Spinal cord (tissue), 10 donors: Measurements from ENCODE around the gene DDX39A. TPM values are rescaled to one million over a fixed set of nuclear protein-coding genes. Genes with fewer than 3 reads are reported as not detected.
"Not testable (repeated sequence)": the region's sequence is repeated elsewhere in the genome, so short reads cannot be mapped to it uniquely, and the experiment has no call there.

Experiments
- DNase-seq, 6 donors: peaks; one replicate each; pipeline versions ENCODE4 v3.0.0 to v3.0.0-alpha.2; 2013 to 2015; ENCODE audit warnings: low spot score in 6 of 6, low read depth in 4 of 6
- H3K27ac ChIP-seq: one replicate; pipeline ENCODE4 v1.5.1; 2013; ENCODE audit warnings: low read depth, low read length, control low read depth
- H3K27me3 ChIP-seq: one replicate; pipeline ENCODE4 v1.6.1; 2013; ENCODE audit warnings: low read length; ENCODE audit not compliant: control insufficient read depth, insufficient read depth
- H3K36me3 ChIP-seq: one replicate; pipeline ENCODE4 v1.6.1; 2013; ENCODE audit warnings: low read length; ENCODE audit not compliant: control insufficient read depth, insufficient read depth
- H3K4me1 ChIP-seq: one replicate; pipeline ENCODE4 v1.6.1; 2013; ENCODE audit warnings: low read length; ENCODE audit not compliant: control insufficient read depth, insufficient read depth
- H3K4me3 ChIP-seq: one replicate; pipeline ENCODE4 v1.5.1; 2013; ENCODE audit warnings: low read depth, low read length, control low read depth
- H3K9me3 ChIP-seq: one replicate; pipeline ENCODE4 v1.6.1; 2013; ENCODE audit warnings: low read length; ENCODE audit not compliant: control insufficient read depth, insufficient read depth
- WGBS: methylation state at CpG from one replicate; pipeline ENCODE4 v1.1.5; 2013; ENCODE audit warnings: missing lambda C conversion rate; ENCODE audit not compliant: insufficient coverage; 5-methylcytosine and 5-hydroxymethylcytosine counted together
- polyA plus RNA-seq, 2 donors: library from polyadenylated mRNA; unstranded; fragments of 120-200 nt; gene quantifications; one replicate each; pipeline ENCODE4 v1.2.1, GENCODE V29; 2013; ENCODE audit not compliant: insufficient read length in 2 of 2
- total RNA-seq, 2 donors: library from RNA; depleted of rRNA in 1 of 2; stranded (reverse); fragments of 120-200 nt in 1 of 2; fragments of >200 nt in 1 of 2; gene quantifications; one replicate each; pipeline versions ENCODE4 v1.2.3 to v1.2.4, GENCODE V29; 2013 to 2014
- donor health status: healthy.

Gene DDX39A
- total and polyA plus RNA-seq, 4 donors = 26.3 to 65.0 (median 56.4) TPM

GRCh38 chr19:14375582-14376291, 43.4 kb downstream of the DDX39A start:
- no peak overlapping the region for H3K4me3 ChIP-seq
- H3K27ac ChIP-seq = peak overlapping the region; percentile 52
- H3K9me3 ChIP-seq = no peaks in the 10 kb centered on the region
- WGBS = 48% methylated on average over 16 of the region's 17 CpGs
- peaks cover 16% of the 10 kb centered on the region for H3K4me1 ChIP-seq
- no peaks in the 10 kb centered on the region for H3K27me3 ChIP-seq
- peak in 1 of 6 donors; percentile 47 for DNase-seq
- H3K36me3 ChIP-seq = no peaks in the 10 kb centered on the region

GRCh38 chr19:14375055-14375581, 44.0 kb downstream of the DDX39A start:
- Histone ChIP-seq H3K36me3 (no peaks in the 10 kb centered on the region), H3K27ac (peak overlapping the region; percentile 52), H3K27me3 (no peaks in the 10 kb centered on the region), H3K9me3 (no peaks in the 10 kb centered on the region), H3K4me1 (peaks cover 15% of the 10 kb centered on the region), H3K4me3 (no peak overlapping the region)
- DNase-seq = no peak
- WGBS = 64% methylated on average over 6 of the region's 12 CpGs

- WGBS = 76% methylated on average over 6 of the region's 9 CpGs
- not testable (repeated sequence) for DNase-seq, H3K9me3 ChIP-seq, H3K36me3 ChIP-seq, H3K27me3 ChIP-seq, H3K27ac ChIP-seq, H3K4me3 ChIP-seq
- H3K4me1 ChIP-seq = peaks cover 20% of the 10 kb centered on the region
These were observed 44.8 kb downstream of the DDX39A start for GRCh38 chr19:14374313-14374712.

- not testable (repeated sequence) for H3K9me3 ChIP-seq, H3K27me3 ChIP-seq, H3K36me3 ChIP-seq, H3K4me3 ChIP-seq, H3K27ac ChIP-seq, DNase-seq
- WGBS = 76% methylated on average over 4 of the region's 8 CpGs
- peaks cover 17% of the 10 kb centered on the region for H3K4me1 ChIP-seq
These were observed 46.6 kb downstream of the DDX39A start for GRCh38 chr19:14372384-14373077.

GRCh38 chr19:14371301-14371821, 47.8 kb downstream of the DDX39A start:
- Histone ChIP-seq H3K27me3 (no peaks in the 10 kb centered on the region), H3K27ac (no peak overlapping the region), H3K4me1 (peaks cover 17% of the 10 kb centered on the region), H3K36me3 (no peaks in the 10 kb centered on the region), H3K4me3 (no peak overlapping the region), H3K9me3 (no peaks in the 10 kb centered on the region)
- no peak for DNase-seq
- 71% methylated on average over 6 of the region's 10 CpGs for WGBS

GRCh38 chr19:14370940-14371280, 48.2 kb downstream of the DDX39A start:
- WGBS = 100% methylated on average over 1 of the region's 4 CpGs
- H3K27me3 ChIP-seq = no peaks in the 10 kb centered on the region
- no peaks in the 10 kb centered on the region for H3K36me3 ChIP-seq
- no peak overlapping the region for H3K4me3 ChIP-seq
- H3K9me3 ChIP-seq = no peaks in the 10 kb centered on the region
- DNase-seq = no peak
- peaks cover 14% of the 10 kb centered on the region for H3K4me1 ChIP-seq
- H3K27ac ChIP-seq = no peak overlapping the region

GRCh38 chr19:14370169-14370939, 48.8 kb downstream of the DDX39A start:
- 53% methylated on average over 10 of the region's 19 CpGs for WGBS

GRCh38 chr19:14369399-14370168, 49.6 kb downstream of the DDX39A start:
- no peaks in the 10 kb centered on the region for H3K27me3 ChIP-seq
- peaks cover 6% of the 10 kb centered on the region for H3K4me1 ChIP-seq
- DNase-seq = no peak
- no peak overlapping the region for H3K27ac ChIP-seq
- no peaks in the 10 kb centered on the region for H3K36me3 ChIP-seq
- no peak overlapping the region for H3K4me3 ChIP-seq
- no peaks in the 10 kb centered on the region for H3K9me3 ChIP-seq
- 47% methylated on average over 11 of the region's 19 CpGs for WGBS

More at GRCh38 chr19:14370169-14370939, 48.8 kb downstream of the DDX39A start:
- Histone ChIP-seq H3K4me3 (no peak overlapping the region), H3K27me3 (no peaks in the 10 kb centered on the region), H3K36me3 (no peaks in the 10 kb centered on the region), H3K27ac (no peak overlapping the region), H3K9me3 (no peaks in the 10 kb centered on the region), H3K4me1 (peaks cover 8% of the 10 kb centered on the region)
- DNase-seq = no peak

- no peak overlapping the region for H3K4me3 ChIP-seq
- H3K27ac ChIP-seq = no peak overlapping the region
- WGBS = 100% methylated on average over 2 of the region's 5 CpGs
- no peak for DNase-seq
- no peaks in the 10 kb centered on the region for H3K27me3 ChIP-seq
- H3K9me3 ChIP-seq = no peaks in the 10 kb centered on the region
- peaks cover 15% of the 10 kb centered on the region for H3K4me1 ChIP-seq
- no peaks in the 10 kb centered on the region for H3K36me3 ChIP-seq
These were observed 51.1 kb downstream of the DDX39A start for GRCh38 chr19:14368011-14368513.
